Liver (tissue), 3 donors: ENCODE results near the gene GALNT17.

Experiments
- GABPA ChIP-seq, 2 donors: IDR thresholded peaks in 1 of 2; conservative IDR thresholded peaks in 1 of 2; 2 replicates each; pipeline ENCODE4 v1.6.1; 2016; ENCODE audit warnings: antibody characterized with exemption in 2 of 2, mild to moderate bottlenecking in 1 of 2, moderate library complexity in 1 of 2
- HNF4G ChIP-seq: IDR thresholded peaks from 2 replicates; pipeline ENCODE4 v1.6.1; 2016; ENCODE audit warnings: antibody characterized with exemption
- JUND ChIP-seq, 2 donors: IDR thresholded peaks; 2 replicates each; pipeline ENCODE4 v1.6.1; 2016; ENCODE audit warnings: antibody characterized with exemption in 2 of 2
- RAD21 ChIP-seq, 2 donors: IDR thresholded peaks; 2 replicates each; pipeline ENCODE4 v1.6.1; 2016; ENCODE audit warnings: antibody characterized with exemption in 2 of 2, mild to moderate bottlenecking in 2 of 2
- RXRA ChIP-seq, 2 donors: IDR thresholded peaks; 2 replicates each; pipeline ENCODE4 v1.6.1; 2017 to 2018; ENCODE audit warnings: antibody characterized with exemption in 2 of 2, mild to moderate bottlenecking in 1 of 2
- TAF1 ChIP-seq: conservative IDR thresholded peaks from 2 replicates; pipeline ENCODE4 v1.6.1; 2016; ENCODE audit warnings: antibody characterized with exemption, mild to moderate bottlenecking
- YY1 ChIP-seq: IDR thresholded peaks from 2 replicates; pipeline ENCODE4 v1.6.1; 2016; ENCODE audit warnings: antibody characterized with exemption, mild to moderate bottlenecking
- ZBTB33 ChIP-seq: IDR thresholded peaks from 2 replicates; pipeline ENCODE4 v1.6.1; 2016; ENCODE audit warnings: antibody characterized with exemption
- TF ChIP-seq, protein P1 (sequence below): fragments of 150-350 bp; IDR thresholded peaks from 2 replicates; pipeline ENCODE4 v1.5.1; 2017; ENCODE audit warnings: improper control_type of control experiment, low read depth, low read length; ENCODE audit not compliant: missing input control
- TF ChIP-seq, protein P2 (sequence below): IDR thresholded peaks from 2 replicates; pipeline ENCODE4 v1.6.1; 2016; ENCODE audit warnings: antibody characterized with exemption
- donor health status: healthy.
- donor health status: healthy.

DNA sequence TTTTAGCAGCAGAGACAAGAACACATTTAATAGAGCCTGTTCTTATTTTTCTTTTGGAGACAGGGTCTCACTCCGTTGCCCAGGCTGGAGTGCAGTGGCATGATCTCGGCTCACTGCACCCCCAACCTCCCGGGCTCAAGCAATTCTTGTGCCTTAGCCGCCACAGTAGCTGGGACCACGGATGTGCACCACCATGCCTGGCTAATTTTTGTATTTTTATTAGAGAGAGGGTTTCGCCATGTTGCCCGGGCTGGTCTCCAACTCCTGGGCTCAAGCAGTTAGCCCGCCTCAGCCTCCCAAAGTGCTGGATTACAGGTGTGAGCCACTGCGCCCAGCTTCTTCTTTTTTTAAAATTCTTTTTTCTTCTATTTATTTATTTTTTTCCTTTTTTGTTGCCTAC, 23.3 kb downstream of the GALNT17 start:
- TF ChIP-seq ZBTB33: no peak
- no peak for TF ChIP-seq RAD21 (IDR thresholded peaks at IDR 0.05)
- TF ChIP-seq, protein P1, sequence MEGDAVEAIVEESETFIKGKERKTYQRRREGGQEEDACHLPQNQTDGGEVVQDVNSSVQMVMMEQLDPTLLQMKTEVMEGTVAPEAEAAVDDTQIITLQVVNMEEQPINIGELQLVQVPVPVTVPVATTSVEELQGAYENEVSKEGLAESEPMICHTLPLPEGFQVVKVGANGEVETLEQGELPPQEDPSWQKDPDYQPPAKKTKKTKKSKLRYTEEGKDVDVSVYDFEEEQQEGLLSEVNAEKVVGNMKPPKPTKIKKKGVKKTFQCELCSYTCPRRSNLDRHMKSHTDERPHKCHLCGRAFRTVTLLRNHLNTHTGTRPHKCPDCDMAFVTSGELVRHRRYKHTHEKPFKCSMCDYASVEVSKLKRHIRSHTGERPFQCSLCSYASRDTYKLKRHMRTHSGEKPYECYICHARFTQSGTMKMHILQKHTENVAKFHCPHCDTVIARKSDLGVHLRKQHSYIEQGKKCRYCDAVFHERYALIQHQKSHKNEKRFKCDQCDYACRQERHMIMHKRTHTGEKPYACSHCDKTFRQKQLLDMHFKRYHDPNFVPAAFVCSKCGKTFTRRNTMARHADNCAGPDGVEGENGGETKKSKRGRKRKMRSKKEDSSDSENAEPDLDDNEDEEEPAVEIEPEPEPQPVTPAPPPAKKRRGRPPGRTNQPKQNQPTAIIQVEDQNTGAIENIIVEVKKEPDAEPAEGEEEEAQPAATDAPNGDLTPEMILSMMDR: no peak
- TF ChIP-seq TAF1: no peak
- TF ChIP-seq, protein P2, sequence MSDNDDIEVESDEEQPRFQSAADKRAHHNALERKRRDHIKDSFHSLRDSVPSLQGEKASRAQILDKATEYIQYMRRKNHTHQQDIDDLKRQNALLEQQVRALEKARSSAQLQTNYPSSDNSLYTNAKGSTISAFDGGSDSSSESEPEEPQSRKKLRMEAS: no peak
- no peak for TF ChIP-seq HNF4G
- TF ChIP-seq RXRA (IDR thresholded peaks at IDR 0.05): no peak
- TF ChIP-seq JUND (IDR thresholded peaks at IDR 0.05): no peak
- TF ChIP-seq GABPA (IDR thresholded peaks at IDR 0.05 in 1 of 2, conservative IDR thresholded peaks at IDR 0.05 in 1 of 2): no peak
- TF ChIP-seq YY1: no peak
